NCI-H748 treated with DMSO at 0.1 percent for 48 hours (cell line): ENCODE measurements around the gene ERMN.

Source experiments
- DNase-seq: peaks from one replicate; lab custom pipeline; 2025; lab: John Stamatoyannopoulos, UW

Gene ERMN

GRCh38 chr2:157329524-157329923, 3.9 kb upstream of the ERMN start:
- DNase-seq = peak; percentile 66

GRCh38 chr2:157327621-157328500, 2.2 kb upstream of the ERMN start:
- DNase-seq = peak; percentile 56

- no peak for DNase-seq
Measured at GRCh38 chr2:157327200-157327599, 1.6 kb upstream of the ERMN start.

GRCh38 chr2:157326698-157327097, 1.1 kb upstream of the ERMN start:
- DNase-seq = no peak

DNA sequence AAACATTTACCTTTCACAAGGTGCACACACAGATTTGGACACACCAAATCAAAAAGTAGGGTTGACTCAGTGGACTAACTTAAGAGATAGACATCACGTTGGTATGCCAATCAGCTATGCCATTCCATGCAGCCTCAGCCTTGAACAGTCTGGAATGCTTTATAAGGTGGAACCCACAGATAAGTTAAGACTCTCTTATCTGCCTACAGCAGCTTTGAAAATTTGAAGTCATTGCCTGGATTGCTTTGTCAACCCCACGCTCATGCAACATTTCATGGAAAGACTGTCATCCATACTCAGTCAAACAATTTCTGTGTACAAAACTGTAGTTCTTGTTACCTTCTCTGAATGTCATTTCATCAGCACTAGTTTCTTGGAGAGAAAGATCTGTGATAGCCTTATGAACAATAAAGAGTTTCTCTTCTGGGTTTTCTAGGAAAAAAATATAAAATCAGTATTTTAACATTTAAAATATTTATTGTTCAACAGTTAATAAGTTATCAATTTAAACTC, 1.2 kb downstream of the ERMN start:
- DNase-seq = no peak

DNA sequence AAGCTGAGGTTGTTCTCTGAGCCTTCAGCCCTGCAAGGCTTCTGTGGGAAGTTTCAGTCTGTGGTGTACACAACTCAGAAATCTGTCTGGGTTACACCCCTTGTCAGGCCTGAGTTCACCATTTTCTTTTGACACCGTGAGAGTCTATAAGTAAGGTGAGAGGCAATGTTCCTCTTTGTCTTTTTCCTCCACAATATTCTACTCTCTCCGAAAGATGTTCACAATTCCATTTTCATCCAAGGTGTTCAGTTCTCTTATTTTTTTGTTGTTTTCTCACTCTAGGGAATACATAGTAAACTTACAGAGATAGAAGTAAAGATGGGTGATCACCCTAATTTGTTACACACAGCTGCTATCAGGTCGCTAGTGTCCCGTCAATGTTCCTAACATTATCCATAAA, 3.2 kb downstream of the ERMN start:
- no peak for DNase-seq

- no peak for DNase-seq
Measured at GRCh38 chr2:157321466-157321865, 4.2 kb downstream of the ERMN start.

GRCh38 chr2:157320409-157320808, 5.2 kb downstream of the ERMN start:
- DNase-seq = no peak

- DNase-seq = no peak
Measured at GRCh38 chr2:157319795-157320194, 5.8 kb downstream of the ERMN start.

GRCh38 chr2:157318884-157319283, 6.7 kb downstream of the ERMN start:
- no peak for DNase-seq

DNA sequence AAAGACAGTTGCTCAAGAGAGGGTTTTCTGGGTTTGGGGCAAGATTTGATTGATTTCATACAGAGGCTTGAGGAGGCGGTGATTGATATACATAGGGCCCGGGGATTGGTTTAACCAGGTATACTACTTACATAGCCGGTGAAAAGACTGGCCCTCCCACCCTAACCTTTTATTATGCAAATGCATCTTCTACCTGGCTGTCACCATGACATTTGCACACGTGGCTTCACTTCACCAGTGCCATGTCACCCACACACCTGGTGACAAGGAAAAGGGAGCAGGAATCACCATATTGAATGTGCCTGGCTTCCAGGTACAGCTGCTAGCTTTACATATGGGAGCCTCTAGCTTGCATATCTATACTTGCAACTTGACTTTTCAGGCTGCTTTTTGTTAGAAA, 9.7 kb downstream of the ERMN start:
- no peak for DNase-seq

DNA sequence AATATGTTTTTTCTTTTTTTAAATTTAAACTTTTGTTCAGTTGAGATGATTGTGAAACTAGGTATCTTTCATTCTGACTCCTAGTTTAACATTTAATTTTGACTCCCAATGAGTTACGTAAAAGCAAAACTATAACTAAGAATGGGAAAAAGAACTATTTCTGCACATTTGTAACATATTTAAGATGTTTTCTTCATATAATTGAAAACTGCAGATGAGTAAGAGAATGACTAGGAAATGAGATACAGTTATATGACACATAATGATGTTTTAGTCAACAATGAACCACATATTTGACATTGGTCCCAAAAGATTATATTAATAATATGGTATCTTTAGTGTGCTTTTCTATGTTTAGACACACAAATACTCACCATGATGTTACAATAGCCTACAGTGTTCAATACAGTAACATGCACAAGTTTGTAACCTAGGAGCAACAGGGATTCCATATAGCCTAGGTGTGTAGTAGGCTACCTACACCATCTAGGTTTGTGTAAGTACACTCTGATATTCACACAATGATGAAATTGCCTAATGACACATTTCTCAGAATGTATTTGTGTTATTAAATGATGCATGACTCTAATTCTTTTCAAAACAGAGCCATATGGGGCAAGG, 12.6 kb downstream of the ERMN start:
- no peak for DNase-seq

DNA sequence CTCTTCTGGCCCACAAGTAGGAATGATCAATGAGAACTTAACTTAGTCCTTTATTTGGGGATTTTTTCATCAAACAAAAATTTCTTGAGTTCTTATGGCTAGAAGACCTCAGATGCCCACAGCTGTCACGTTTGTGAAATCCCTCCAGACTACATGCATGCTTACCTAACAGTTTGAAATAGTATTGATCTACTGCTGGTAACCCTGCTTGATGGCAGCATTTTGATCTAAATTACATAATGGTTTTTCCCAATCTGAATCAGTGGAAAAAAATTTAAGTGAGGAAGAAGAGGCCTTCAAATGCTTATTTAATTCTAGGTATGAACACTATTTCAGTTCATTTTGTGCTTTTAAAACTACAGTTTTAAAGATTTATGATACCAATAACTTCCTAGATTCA, 13.9 kb downstream of the ERMN start:
- DNase-seq = no peak

GRCh38 chr2:157309878-157310277, 15.7 kb downstream of the ERMN start:
- DNase-seq = no peak

GRCh38 chr2:157307021-157307420, 18.6 kb downstream of the ERMN start:
- no peak for DNase-seq

- no peak for DNase-seq
Measured at GRCh38 chr2:157305723-157306110, 19.9 kb downstream of the ERMN start.

DNA sequence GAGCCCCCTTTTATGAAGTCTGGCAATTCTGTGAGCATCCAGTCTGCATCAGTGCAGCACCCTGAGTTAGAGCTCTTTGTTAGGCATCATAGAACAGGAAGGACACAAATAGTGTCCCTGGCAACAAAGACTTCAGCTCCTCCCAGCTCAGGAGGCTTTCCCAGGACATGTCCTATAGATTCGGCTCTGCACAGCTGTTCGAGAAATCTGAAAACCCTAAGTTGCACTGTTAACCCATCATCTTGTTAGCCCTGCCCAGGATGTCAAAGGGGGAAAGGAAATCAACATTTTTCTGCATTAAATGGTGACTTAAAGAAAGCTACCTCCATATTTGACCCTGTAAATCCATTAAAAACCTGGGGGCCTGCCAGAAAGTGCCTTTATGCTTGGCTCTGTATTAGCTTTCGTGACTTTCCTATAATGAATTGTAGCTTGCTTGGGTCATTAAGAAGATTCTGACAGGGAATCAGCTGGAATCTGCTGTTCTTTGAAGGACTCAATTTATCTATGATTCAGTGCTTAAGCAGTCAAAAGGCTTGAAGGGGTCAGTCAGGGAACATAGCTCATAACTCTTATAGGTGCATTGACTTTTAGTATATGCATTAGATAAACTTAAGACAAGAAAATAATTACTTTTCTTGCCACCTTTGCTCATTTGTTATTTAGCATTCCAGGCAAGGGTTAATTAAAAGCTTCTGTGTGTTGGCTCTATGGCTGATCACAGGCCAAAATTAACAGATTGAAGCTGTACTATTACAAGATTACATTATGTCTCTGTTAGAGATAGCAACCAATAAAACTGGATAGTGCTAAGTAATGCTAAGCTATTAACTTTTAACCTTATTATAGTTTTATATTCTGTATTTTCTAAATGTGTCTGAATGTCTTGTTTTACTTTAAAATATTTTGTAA, 20.6 kb downstream of the ERMN start:
- DNase-seq = no peak

DNA sequence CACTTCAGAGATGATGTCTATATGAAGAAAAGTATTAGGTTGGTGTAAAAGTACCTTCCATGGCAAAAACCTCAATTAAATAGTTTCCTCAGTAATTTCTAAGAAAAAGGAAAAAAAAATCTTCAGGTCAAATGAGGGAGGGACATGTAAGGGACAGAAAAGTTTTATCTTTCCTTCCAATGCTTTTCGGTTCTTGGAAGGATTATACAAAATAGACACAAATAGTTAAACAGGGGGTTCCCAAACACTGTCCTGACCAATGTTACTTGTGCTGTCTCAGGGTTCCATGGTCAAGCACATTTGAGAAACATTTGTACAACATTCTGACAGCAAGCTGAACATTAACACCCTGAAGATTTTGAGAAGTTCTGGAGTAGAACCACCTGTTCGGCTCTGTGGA, 22.0 kb downstream of the ERMN start:
- DNase-seq = no peak

DNA sequence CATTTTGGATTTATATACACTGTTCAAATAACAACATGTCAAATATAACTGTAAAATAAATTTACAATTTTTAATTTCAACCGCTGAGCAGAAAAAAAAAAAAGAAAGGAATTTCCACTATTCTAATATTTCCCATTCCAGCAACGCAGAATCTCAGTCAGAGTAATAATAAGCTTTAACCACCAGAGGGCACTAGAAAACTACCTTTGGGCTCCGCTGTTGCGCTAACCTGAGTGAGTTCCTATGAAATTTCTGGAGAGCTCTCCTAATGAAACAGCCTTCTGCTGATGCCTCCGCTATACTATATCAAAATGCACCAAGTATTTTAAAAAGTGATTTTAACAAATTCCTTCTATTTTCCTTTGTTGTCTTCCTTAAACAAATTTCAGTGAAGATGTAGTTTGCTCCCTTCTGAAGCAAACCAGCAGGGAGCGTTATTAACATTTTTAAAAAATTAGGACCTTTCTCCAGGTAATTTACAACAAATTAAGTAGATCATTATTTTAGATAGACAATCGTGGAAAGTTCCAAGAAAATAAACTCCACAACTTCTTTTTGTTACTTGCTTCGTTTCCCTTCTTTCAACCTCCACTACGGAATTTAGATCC, 23.0 kb downstream of the ERMN start:
- DNase-seq = peak; percentile 42

- no peak for DNase-seq
Measured at GRCh38 chr2:157301307-157301706, 24.3 kb downstream of the ERMN start.

GRCh38 chr2:157296958-157297357, 28.7 kb downstream of the ERMN start:
- DNase-seq = no peak

GRCh38 chr2:157296490-157296889, 29.1 kb downstream of the ERMN start:
- DNase-seq = no peak
